GM19193 (cell line): ENCODE measurements around the gene ZNF860.

Experiments used
- POLR2A ChIP-seq: IDR thresholded peaks from 4 replicates; pipeline ENCODE4 v1.6.1; 2011; ENCODE audit not compliant: insufficient read depth, insufficient read length; ENCODE audit errors: extremely low read depth

ZNF860 gene

GRCh38 chr3:31958701-31959152, 22.8 kb upstream of the ZNF860 start:
- no peak for TF ChIP-seq POLR2A

DNA sequence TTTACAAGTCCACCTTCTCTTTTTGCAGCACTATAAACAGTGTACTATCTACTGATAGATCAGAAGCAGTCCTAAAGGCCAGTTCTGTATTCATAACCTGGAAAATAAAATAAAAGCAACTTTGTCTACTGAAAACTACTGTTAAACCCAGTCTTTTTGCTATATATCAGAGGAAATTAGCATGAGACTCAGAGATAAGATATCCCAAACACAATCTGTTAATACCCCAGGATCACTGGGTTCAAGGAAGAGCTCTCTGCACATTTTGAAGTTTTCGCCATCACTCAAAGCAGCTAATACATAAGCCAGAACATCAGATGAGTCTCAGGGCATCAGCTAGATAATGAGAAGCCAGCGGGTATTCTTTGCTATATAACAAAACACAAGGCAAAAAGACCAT, 22.3 kb upstream of the ZNF860 start:
- no peak for TF ChIP-seq POLR2A

DNA sequence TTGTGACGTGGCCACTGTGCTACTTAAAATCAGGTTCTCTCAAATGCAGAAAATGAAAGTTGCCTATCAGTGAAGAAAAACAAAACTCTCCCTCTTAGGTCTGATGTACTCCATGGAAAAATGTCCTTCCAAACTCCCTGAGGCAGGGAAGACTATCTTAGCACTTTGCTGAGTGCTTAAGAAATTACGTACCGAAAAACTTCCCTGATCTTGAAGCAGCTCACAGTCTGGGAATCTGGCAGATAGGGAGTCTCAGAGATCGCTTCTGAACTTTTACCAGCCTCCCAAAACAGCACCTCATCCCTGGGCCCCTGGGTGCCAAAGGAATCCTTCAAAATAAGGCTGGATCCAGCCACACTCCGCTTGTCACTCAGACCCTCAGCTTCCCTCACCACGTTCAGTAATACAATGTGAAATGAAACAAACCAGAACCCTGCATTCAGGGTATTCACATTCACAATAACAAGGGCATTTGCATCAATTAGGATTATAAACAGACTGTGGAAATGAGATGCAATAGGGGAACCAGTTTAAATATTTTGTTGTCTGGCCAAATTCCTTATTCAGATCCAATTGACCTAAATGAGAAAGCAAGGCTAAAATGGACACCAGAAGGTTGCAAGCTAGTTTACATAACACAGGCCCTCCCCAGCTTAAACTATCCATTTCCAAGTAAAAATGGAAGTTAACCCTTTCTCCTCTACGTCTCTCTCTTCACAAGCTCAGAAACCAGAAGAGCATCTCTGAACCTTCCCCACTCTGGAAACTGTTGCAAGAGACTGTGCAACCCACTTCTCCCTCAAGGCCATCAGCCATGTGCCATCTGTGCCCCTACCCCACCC, 21.4 kb upstream of the ZNF860 start:
- no peak for TF ChIP-seq POLR2A

DNA sequence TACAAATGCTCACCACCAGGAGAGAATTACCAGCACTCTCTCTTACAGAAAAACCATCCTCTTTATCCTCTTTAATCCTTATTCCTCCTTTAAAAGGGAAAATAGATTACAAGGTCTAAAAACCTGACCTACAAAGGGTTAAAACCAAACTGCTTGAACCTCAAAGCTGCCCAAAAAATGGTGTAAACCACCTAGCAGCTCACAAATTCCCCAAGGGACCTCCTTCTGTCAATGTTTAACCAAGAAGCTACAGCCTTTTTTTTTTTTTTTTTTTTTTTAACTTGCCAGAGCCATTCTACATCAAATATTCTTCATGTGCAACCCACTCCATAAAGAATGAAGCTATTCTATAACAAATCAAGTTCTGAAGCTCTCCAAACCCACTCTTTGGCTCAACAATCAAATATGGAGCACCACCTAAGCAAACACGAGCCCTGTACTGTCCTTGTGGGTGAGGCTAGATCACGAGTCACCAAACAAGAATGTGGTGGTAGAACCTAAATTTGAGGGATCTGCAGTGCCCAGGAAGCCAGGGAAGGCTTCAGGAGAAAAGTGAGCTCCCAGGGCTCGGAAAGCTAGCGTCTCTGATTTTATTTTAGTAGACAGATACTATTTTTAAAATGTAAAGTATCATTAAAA, 20.6 kb upstream of the ZNF860 start:
- no peak for TF ChIP-seq POLR2A

- TF ChIP-seq POLR2A = no peak
Measured at GRCh38 chr3:31962801-31963205, 18.7 kb upstream of the ZNF860 start.

GRCh38 chr3:31966978-31967591, 14.5 kb upstream of the ZNF860 start:
- TF ChIP-seq POLR2A = no peak

DNA sequence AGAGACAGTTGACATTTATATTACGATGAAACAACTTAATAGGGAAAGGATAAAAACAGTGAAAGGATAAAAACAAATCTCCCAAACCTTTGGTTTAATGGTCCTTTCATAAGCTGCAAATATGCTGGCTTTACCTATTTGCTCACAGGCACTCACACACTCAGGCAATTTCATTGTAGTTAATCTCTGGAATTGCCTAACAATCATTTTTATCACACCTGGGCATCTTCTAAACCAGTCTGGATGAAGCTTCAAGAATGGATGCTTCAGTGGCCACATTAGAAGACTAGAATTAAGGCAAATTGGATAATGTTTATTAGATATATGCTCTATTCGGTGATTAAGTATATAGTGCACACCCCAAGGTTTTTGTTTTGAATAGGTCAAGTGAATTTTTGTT, 14.0 kb upstream of the ZNF860 start:
- no peak for TF ChIP-seq POLR2A

GRCh38 chr3:31968369-31968926, 13.1 kb upstream of the ZNF860 start:
- no peak for TF ChIP-seq POLR2A

DNA sequence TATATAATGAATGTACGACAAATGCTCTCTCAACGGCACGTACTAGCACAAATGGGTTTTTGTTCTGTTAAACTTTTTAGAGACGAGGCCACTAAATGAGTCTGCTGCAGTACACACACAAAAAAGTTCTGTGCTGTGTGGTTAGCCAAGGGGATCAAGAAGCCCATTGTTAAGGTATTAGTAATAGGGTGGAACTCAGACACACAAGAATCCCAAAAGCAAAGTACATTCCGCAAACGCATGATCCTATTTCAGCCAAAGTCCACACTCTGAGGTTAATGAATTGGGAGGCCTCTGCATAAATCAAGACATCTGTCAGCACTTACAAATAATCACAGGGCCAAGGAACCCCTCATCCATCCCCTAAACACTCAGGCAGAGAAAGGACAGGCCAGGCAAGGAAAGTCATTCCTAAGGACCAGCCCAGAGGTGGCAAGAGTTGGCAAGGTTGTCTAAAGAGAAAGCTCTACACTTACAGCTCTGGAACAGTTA, 12.6 kb upstream of the ZNF860 start:
- TF ChIP-seq POLR2A = no peak

GRCh38 chr3:31971607-31972006, 9.9 kb upstream of the ZNF860 start:
- no peak for TF ChIP-seq POLR2A

- no peak for TF ChIP-seq POLR2A
Measured at GRCh38 chr3:31973081-31973480, 8.5 kb upstream of the ZNF860 start.

DNA sequence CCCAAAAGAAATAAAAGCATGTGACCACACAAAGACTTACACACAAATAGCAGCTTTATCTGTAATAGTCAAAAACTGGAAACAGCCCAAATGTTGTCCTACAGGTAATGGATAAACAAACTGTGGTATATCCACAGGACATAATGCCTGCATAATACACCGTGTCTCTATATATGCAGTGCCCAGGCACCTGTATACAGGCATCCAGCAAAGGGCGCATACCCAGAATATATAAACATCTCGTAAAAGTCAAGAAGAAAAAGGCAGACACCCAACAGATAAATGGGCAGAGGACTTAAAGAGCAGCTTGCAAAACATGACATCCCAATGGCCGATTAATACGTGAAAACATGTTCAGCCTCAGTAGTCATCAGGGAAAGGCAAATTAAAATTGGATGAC, 7.7 kb upstream of the ZNF860 start:
- TF ChIP-seq POLR2A = no peak

GRCh38 chr3:31974471-31974870, 7.1 kb upstream of the ZNF860 start:
- TF ChIP-seq POLR2A = no peak

GRCh38 chr3:31974964-31975363, 6.6 kb upstream of the ZNF860 start:
- no peak for TF ChIP-seq POLR2A

DNA sequence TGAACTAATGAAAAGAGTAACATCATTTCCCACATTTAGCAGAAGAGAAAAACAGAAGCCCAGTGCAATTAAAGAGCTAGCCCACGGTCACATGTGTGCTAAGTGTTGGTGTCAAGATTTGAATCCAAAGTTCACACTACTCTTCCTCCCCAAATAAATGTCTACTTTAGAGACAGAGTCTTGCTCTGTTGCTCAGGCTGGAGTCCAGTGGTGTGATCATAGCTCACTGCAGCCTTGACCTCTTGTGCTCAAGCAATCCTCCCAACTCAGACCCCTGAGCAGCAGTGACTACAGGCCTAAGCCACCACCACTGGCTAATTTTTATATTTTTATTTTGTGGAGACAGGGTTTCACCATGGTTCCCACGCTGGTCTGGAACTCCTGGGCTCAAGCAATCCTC, 5.2 kb upstream of the ZNF860 start:
- no peak for TF ChIP-seq POLR2A
